Fibroblast of skin of abdomen (primary cell): ENCODE results near the gene S100Z. TPM values are rescaled to one million over a fixed set of nuclear protein-coding genes. Genes with fewer than 3 reads are reported as not detected.
"Not testable (repeated sequence)": the region's sequence is repeated elsewhere in the genome, so short reads cannot be mapped to it uniquely, and the experiment has no call there.

Source experiments
- DNase-seq: peaks from one replicate; pipeline ENCODE4 v3.0.0-alpha.2; 2013
- polyA plus RNA-seq, 2 experiments: library from polyadenylated mRNA; unstranded; fragments of 120-200 nt; gene quantifications; one replicate each; pipeline ENCODE4 v1.2.1, GENCODE V29; 2013; ENCODE audit not compliant: insufficient read length in 2 of 2

S100Z gene
- not detected for polyA plus RNA-seq (2013, experiment 1 of 2; ENCODE audit: insufficient read length)
- not detected for polyA plus RNA-seq (2013, experiment 2 of 2; ENCODE audit: insufficient read length)

GRCh38 chr5:76849419-76850291, at the start of gene S100Z:
S100Z (plus strand) TSS chr5:76850014; CDS start chr5:76875360, 25,346 bp downstream.
- DNase-seq = no peak

- no peak for DNase-seq
These were observed 49.2 kb upstream of the S100Z start for GRCh38 chr5:76800579-76800978.

- peak; percentile 91 for DNase-seq
These were observed 48.5 kb upstream of the S100Z start for GRCh38 chr5:76801159-76801802.

- DNase-seq = no peak
These were observed 48.0 kb upstream of the S100Z start for GRCh38 chr5:76801803-76802195.

- no peak for DNase-seq
These were observed 45.5 kb upstream of the S100Z start for GRCh38 chr5:76804266-76804665.

- peak; percentile 95 for DNase-seq
These were observed 43.9 kb upstream of the S100Z start for GRCh38 chr5:76805821-76806505.

GRCh38 chr5:76807296-76807695, 42.5 kb upstream of the S100Z start:
- peak; percentile 80 for DNase-seq

- DNase-seq = no peak
These were observed 41.6 kb upstream of the S100Z start for GRCh38 chr5:76808141-76808691.

- DNase-seq = no peak
These were observed 40.7 kb upstream of the S100Z start for GRCh38 chr5:76809141-76809540.

GRCh38 chr5:76810236-76810635, 39.6 kb upstream of the S100Z start:
- DNase-seq = no peak

GRCh38 chr5:76811214-76811613, 38.6 kb upstream of the S100Z start:
- DNase-seq = peak; percentile 58

GRCh38 chr5:76812209-76812608, 37.6 kb upstream of the S100Z start:
- DNase-seq = not testable (repeated sequence)

GRCh38 chr5:76813982-76814562, 35.7 kb upstream of the S100Z start:
- DNase-seq = peak; percentile 93

GRCh38 chr5:76816110-76816831, 33.5 kb upstream of the S100Z start:
- DNase-seq = peak; percentile 65

- DNase-seq = peak; percentile 71
These were observed 30.7 kb upstream of the S100Z start, which contains the start of gene F2RL1 for GRCh38 chr5:76818844-76819831. F2RL1 (plus strand) TSS chr5:76819030; CDS start chr5:76819183, 153 bp downstream.

GRCh38 chr5:76819851-76820525, 29.8 kb upstream of the S100Z start:
- DNase-seq = no peak

GRCh38 chr5:76820526-76820890, 29.3 kb upstream of the S100Z start:
- no peak for DNase-seq

- DNase-seq = no peak
These were observed 28.7 kb upstream of the S100Z start for GRCh38 chr5:76821136-76821535.

- DNase-seq = not testable (repeated sequence)
These were observed 27.6 kb upstream of the S100Z start for GRCh38 chr5:76822105-76822731.
